NOMO-1 treated with dmso at 0.1 percent for 144 hours (cell line): Measurements from ENCODE around the gene PRKAR2A.
"Not testable (repeated sequence)": the region's sequence is repeated elsewhere in the genome, so short reads cannot be mapped to it uniquely, and the experiment has no call there.

ENCODE experiments used
- DNase-seq: peaks from one replicate; lab custom pipeline; 2025; ENCODE audit not compliant: unreplicated experiment; lab: John Stamatoyannopoulos, UW

Gene PRKAR2A

GRCh38 chr3:48782046-48782445 is 65.6 kb downstream of the PRKAR2A start:
- DNase-seq, result no peak

- DNase-seq, result not testable (repeated sequence)
Measured at GRCh38 chr3:48778565-48778964, 69.1 kb downstream of the PRKAR2A start.

- DNase-seq, result no peak
Measured at GRCh38 chr3:48776854-48777253, 70.8 kb downstream of the PRKAR2A start.

- no peak for DNase-seq
Measured at GRCh38 chr3:48770192-48770502, 77.5 kb downstream of the PRKAR2A start.

GRCh38 chr3:48765376-48765775 is 82.3 kb downstream of the PRKAR2A start:
- no peak for DNase-seq

GRCh38 chr3:48762816-48763215 is 84.9 kb downstream of the PRKAR2A start:
- DNase-seq, result no peak

- not testable (repeated sequence) for DNase-seq
Measured at GRCh38 chr3:48759991-48760540, 87.6 kb downstream of the PRKAR2A start.

GRCh38 chr3:48759531-48759930 is 88.1 kb downstream of the PRKAR2A start:
- DNase-seq, result not testable (repeated sequence)

GRCh38 chr3:48759071-48759470 is 88.6 kb downstream of the PRKAR2A start:
- no peak for DNase-seq

GRCh38 chr3:48756640-48757039 is 91.0 kb downstream of the PRKAR2A start:
- DNase-seq, result no peak

- no peak for DNase-seq
Measured at GRCh38 chr3:48750856-48751255, 96.8 kb downstream of the PRKAR2A start.

GRCh38 chr3:48748754-48749153 is 98.9 kb downstream of the PRKAR2A start:
- DNase-seq, result peak; percentile 72

- no peak for DNase-seq
Measured at GRCh38 chr3:48747706-48748105, 100.0 kb downstream of the PRKAR2A start.

GRCh38 chr3:48747015-48747615 is 100.6 kb downstream of the PRKAR2A start:
- DNase-seq, result no peak

- no peak for DNase-seq
Measured at GRCh38 chr3:48743773-48744172, 103.9 kb downstream of the PRKAR2A start.

- not testable (repeated sequence) for DNase-seq
Measured at GRCh38 chr3:48741226-48741625, 106.4 kb downstream of the PRKAR2A start.

- no peak for DNase-seq
Measured at GRCh38 chr3:48739955-48740823, 107.5 kb downstream of the PRKAR2A start.

- no peak for DNase-seq
Measured at GRCh38 chr3:48739617-48739954, 108.1 kb downstream of the PRKAR2A start.

- no peak for DNase-seq
Measured at GRCh38 chr3:48738926-48739616, 108.6 kb downstream of the PRKAR2A start.

- DNase-seq, result no peak
Measured at GRCh38 chr3:48738144-48738536, 109.5 kb downstream of the PRKAR2A start.

- not testable (repeated sequence) for DNase-seq
Measured at GRCh38 chr3:48735075-48735767, 112.5 kb downstream of the PRKAR2A start.
